Gastrocnemius medialis (tissue), 4 donors: ENCODE data around the gene SLC39A3. TPM values are rescaled to one million over a fixed set of nuclear protein-coding genes. Genes with fewer than 3 reads are reported as not detected.

Experiments used
- ATAC-seq, 2 donors: fragments of 150-250 bp; one replicate each; pipeline ENCODE4 v1.9.1; 2016
- DNase-seq, 2 donors: peaks; one replicate each; pipeline ENCODE4 v3.0.0-alpha.2; 2019
- H3K27ac ChIP-seq, 4 donors: fragments of 200-600 bp; sonication (generic); 1 replicate in 1 of 4; 2 replicates in 3 of 4; pipeline ENCODE4 v1.5.1; 2016 to 2018; ENCODE audit warnings: mild to moderate bottlenecking in 2 of 4, moderate library complexity in 1 of 4
- H3K27me3 ChIP-seq, 3 donors: fragments of 200-600 bp; sonication (generic) in 2 of 3; 1 replicate in 1 of 3; 2 replicates in 2 of 3; pipeline versions ENCODE4 v1.5.1 to v1.6.0; 2016 to 2019; ENCODE audit warnings: mild to moderate bottlenecking in 1 of 3, moderate library complexity in 1 of 3
- H3K36me3 ChIP-seq, 2 donors: fragments of 200-600 bp; sonication (generic) in 1 of 2; one replicate each; pipeline ENCODE4 v1.5.1; 2017 to 2018
- H3K4me1 ChIP-seq, 2 donors: fragments of 200-600 bp; sonication (generic) in 1 of 2; one replicate each; pipeline ENCODE4 v1.5.1; 2016 to 2017; ENCODE audit warnings: mild to moderate bottlenecking in 2 of 2
- H3K4me3 ChIP-seq, 4 donors: fragments of 200-600 bp; sonication (generic) in 3 of 4; 1 replicate in 1 of 4; 2 replicates in 3 of 4; pipeline ENCODE4 v1.5.1; 2016 to 2019; ENCODE audit warnings: mild to moderate bottlenecking in 2 of 4
- H3K9me3 ChIP-seq, 3 donors: fragments of 200-600 bp; sonication (generic) in 2 of 3; 1 replicate in 1 of 3; 2 replicates in 2 of 3; pipeline ENCODE4 v1.5.1; 2016 to 2019
- POLR2A ChIP-seq, 2 donors: fragments of 450-650 bp; IDR thresholded peaks; one replicate each; pipeline ENCODE4 v1.6.1; 2017; ENCODE audit warnings: antibody characterized with exemption in 2 of 2, mild to moderate bottlenecking in 2 of 2, moderate library complexity in 2 of 2
- in situ Hi-C, 4 donors: fragments of 200-750 bp; cut with MboI; loops; one replicate each; pipeline versions ENCODE4 v1.15.0 to v1.8.0; 2017; ENCODE audit warnings: low sequenced_read_pairs in 4 of 4
- intact Hi-C: fragments of 100-400 bp; cut with DNase I; formaldehyde crosslinking; loops from one replicate; pipeline ENCODE4 v1.15.1; 2023; ENCODE audit warnings: low total_unique reads
- total RNA-seq, 4 donors: library from RNA; depleted of rRNA; stranded (reverse); fragments of >200 nt; gene quantifications; one replicate each; pipeline versions ENCODE4 v1.1.0 to v1.2.3, GENCODE V29; 2016
- TF ChIP-seq, protein P1 (sequence below), 5 experiments: fragments of 450-650 bp in 3 of 5; fragments of 200-600 bp in 2 of 5; sonication (generic) in 2 of 5; IDR thresholded peaks in 4 of 5; conservative IDR thresholded peaks in 1 of 5; 1 replicate in 4 of 5; 2 replicates in 1 of 5; pipeline ENCODE4 v1.5.1; 2016 to 2019; ENCODE audit warnings: antibody characterized with exemption in 5 of 5, mild to moderate bottlenecking in 3 of 5, moderate library complexity in 3 of 5

Gene SLC39A3
- total RNA-seq, 4 donors from 2014 or later = 23.1 to 60.9 (median 27.1) TPM

- H3K4me1 ChIP-seq = peaks cover 12 to 14% of the 10 kb centered on the region in 2 donors
- H3K4me3 ChIP-seq = peak within 1 kb of the TSS in 1 of 4 donors; percentile 23
- in situ Hi-C loops (no loop called here), intact Hi-C loops (no loop called here)
- TF ChIP-seq, protein P1, sequence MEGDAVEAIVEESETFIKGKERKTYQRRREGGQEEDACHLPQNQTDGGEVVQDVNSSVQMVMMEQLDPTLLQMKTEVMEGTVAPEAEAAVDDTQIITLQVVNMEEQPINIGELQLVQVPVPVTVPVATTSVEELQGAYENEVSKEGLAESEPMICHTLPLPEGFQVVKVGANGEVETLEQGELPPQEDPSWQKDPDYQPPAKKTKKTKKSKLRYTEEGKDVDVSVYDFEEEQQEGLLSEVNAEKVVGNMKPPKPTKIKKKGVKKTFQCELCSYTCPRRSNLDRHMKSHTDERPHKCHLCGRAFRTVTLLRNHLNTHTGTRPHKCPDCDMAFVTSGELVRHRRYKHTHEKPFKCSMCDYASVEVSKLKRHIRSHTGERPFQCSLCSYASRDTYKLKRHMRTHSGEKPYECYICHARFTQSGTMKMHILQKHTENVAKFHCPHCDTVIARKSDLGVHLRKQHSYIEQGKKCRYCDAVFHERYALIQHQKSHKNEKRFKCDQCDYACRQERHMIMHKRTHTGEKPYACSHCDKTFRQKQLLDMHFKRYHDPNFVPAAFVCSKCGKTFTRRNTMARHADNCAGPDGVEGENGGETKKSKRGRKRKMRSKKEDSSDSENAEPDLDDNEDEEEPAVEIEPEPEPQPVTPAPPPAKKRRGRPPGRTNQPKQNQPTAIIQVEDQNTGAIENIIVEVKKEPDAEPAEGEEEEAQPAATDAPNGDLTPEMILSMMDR (IDR thresholded peaks at IDR 0.05 in 4 of 5, conservative IDR thresholded peaks at IDR 0.05 in 1 of 5) = no peak
- no peak for TF ChIP-seq POLR2A (IDR thresholded peaks at IDR 0.05)
- DNase-seq (no peak), ATAC-seq (no peak)
- peaks cover 32 to 42% (median 36%) of the 10 kb centered on the region in 3 donors for H3K27me3 ChIP-seq
- H3K9me3 ChIP-seq = no peaks in the 10 kb centered on the region
- no peaks in the 10 kb centered on the region for H3K36me3 ChIP-seq
- H3K27ac ChIP-seq = no peak within 1 kb of the TSS
These were observed 18.8 kb downstream of the SLC39A3 start, which contains the start of gene DIRAS1 for GRCh38 chr19:2720777-2721569. DIRAS1 (minus strand) TSS chr19:2721372; CDS start chr19:2717806, 3,566 bp downstream.

DNA sequence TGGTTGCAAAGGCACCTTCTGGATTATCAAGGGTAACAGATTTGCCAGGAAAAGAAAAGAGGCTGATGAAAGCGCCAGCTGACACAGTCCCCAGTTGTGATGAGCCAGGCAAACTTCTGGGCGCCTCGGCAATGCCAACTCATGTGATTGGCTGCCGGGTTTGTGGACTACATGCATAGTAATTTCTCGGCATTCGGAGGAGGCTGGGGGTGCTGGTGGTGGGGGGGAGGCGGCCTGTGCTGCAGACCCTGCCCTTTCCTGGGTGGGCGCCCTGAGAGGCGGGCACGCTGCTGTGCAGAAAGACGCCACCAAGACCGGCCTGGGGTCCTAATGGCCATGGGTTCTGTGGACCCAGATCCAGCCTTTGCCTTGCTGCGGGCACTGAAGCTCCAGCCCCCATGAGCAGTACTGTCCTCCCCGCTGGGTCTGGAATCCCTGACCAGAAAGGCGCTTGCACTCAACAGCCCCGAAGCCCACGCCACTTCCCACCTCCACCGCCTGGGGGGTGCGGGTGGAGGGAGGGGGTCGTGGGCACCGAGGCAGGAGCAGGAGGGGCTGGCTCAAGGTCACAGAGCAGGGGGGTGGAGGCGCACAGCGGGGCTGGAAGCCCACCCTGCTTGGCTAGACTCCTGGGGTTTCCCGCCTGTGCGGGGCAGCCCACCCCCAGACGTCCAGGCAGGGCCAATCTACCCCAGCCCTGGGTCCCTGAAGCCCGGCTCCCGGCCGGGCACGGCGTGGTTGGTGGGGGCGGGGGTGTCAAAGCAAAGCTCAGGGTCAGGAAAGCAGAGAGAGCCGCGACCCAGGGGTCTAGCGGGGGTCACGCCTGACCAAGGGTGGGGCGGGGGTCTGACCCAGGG lies 19.7 kb downstream of the SLC39A3 start:
- no peaks in the 10 kb centered on the region for H3K36me3 ChIP-seq
- no peak for DNase-seq
- H3K27me3 ChIP-seq = peaks cover 28 to 37% (median 29%) of the 10 kb centered on the region in 3 donors
- H3K4me3 ChIP-seq = peak overlapping the region in 1 of 4 donors; percentile 23
- intact Hi-C loops (no loop called here), in situ Hi-C loops (no loop called here)
- ATAC-seq = no peak
- H3K4me1 ChIP-seq = peaks cover 12 to 14% of the 10 kb centered on the region in 2 donors
- no peak overlapping the region for H3K27ac ChIP-seq
- H3K9me3 ChIP-seq = peaks cover 0 to 4% (median 4%) of the 10 kb centered on the region in 3 donors
- TF ChIP-seq, protein P1 (IDR thresholded peaks at IDR 0.05 in 4 of 5, conservative IDR thresholded peaks at IDR 0.05 in 1 of 5) = no peak
- TF ChIP-seq POLR2A (IDR thresholded peaks at IDR 0.05) = no peak

DNA sequence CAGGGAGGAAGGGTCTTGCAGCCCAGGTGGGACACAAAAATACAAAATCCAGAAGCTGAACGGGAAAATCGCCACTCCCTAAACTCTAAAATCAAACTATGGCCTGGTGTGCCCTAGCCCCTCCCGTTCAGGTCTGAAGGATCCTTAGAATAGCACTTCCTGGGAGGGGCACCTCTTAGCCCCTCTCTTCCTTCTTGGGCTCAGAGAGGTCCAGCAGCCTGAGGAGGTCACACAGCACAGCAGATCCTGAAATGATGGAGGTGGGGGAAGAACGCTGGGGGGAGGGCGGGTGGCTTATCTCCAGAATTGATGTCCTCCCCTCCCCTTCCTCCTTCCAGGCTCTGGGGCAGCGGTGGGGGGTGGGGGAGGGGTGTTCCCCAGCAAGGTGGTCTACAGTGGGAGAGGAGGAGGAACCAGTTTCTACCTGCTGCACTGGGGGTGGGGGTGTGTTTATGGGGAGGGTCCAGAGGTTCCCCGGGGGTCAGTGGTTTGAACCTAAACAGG lies 20.5 kb downstream of the SLC39A3 start:
- TF ChIP-seq POLR2A (IDR thresholded peaks at IDR 0.05) = no peak
- TF ChIP-seq, protein P1 (IDR thresholded peaks at IDR 0.05 in 4 of 5, conservative IDR thresholded peaks at IDR 0.05 in 1 of 5) = no peak
- no peak overlapping the region for H3K27ac ChIP-seq
- in situ Hi-C loops = no loop called here
- DNase-seq (no peak), ATAC-seq (no peak)
- no peak overlapping the region for H3K4me3 ChIP-seq
- H3K9me3 ChIP-seq = peaks cover 0 to 4% (median 4%) of the 10 kb centered on the region in 3 donors
- no peaks in the 10 kb centered on the region for H3K36me3 ChIP-seq
- H3K4me1 ChIP-seq = peaks cover 12 to 14% of the 10 kb centered on the region in 2 donors
- intact Hi-C loops = no loop called here
- peaks cover 24 to 34% (median 29%) of the 10 kb centered on the region in 3 donors for H3K27me3 ChIP-seq

DNA sequence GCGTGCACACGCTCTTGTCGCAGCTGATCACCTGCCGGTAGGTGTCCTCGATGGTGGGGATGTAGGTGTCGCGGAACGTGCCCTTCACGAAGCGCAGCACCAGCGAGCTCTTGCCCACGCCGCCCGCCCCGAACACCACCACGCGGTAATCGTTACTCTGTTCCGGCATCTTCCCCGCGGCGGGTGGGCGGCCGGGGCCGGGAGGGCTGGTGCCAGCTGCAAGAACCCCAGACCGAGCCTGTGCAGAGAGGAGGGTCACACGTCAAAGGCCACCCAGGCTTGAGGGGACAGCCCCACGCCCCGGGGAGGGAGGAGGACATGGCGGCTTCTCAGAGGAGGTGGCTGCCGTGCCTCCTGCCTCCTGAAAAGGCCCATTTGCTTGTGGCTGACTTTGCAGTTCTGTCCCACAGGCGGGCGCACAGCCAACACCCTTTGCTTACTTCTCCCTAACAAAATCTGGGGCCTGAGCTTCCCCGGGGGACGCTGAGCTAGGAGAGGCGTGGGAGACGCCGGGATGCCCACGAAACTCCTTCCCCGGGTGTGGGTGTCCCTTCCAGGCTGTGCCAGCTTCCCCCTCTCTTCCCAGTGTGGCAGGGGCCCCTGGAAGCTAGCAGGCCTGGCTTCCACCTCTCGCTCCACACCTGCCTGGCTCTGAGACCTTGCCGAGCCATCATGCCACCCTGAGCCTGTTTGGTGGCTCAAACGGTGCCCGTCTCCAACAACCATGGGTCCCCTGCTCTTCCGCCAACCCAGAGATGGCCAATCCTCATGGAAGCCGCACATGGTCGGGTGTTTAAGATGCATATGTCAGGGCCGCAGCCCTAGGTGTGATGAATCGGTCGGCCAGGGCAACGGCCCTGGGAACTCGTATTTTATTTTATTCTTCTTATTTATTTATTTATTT lies 21.9 kb downstream of the SLC39A3 start:
- Histone ChIP-seq H3K4me3 (no peak overlapping the region), H3K36me3 (no peaks in the 10 kb centered on the region), H3K9me3 (peaks cover 0 to 4% (median 4%) of the 10 kb centered on the region in 3 donors), H3K27ac (no peak overlapping the region), H3K27me3 (peaks cover 21 to 34% (median 29%) of the 10 kb centered on the region in 3 donors), H3K4me1 (peaks cover 7 to 9% of the 10 kb centered on the region in 2 donors)
- in situ Hi-C loops = no loop called here
- DNase-seq (no peak), ATAC-seq (no peak)
- TF ChIP-seq, protein P1 (IDR thresholded peaks at IDR 0.05 in 4 of 5, conservative IDR thresholded peaks at IDR 0.05 in 1 of 5) = no peak
- TF ChIP-seq POLR2A (IDR thresholded peaks at IDR 0.05) = no peak
- intact Hi-C loops = no loop called here
